Measurements from ENCODE around the gene CACNA2D2.

Gene CACNA2D2

GRCh38 chr3:50435371-50436113 lies 67.9 kb downstream of the CACNA2D2 start:
- TF ChIP-seq ZFX (IDR thresholded peaks at IDR 0.05) (no peak), CTCF (conservative IDR thresholded peaks at IDR 0.05) (no peak)
- no peak overlapping the region for H3K27ac ChIP-seq

GRCh38 chr3:50433954-50434353 lies 69.5 kb downstream of the CACNA2D2 start:
- TF ChIP-seq CTCF (conservative IDR thresholded peaks at IDR 0.05) (no peak), ZFX (IDR thresholded peaks at IDR 0.05) (no peak)
- no peak overlapping the region for H3K27ac ChIP-seq

GRCh38 chr3:50430950-50431435 lies 72.4 kb downstream of the CACNA2D2 start:
- no peak overlapping the region for H3K27ac ChIP-seq
- TF ChIP-seq ZFX (IDR thresholded peaks at IDR 0.05) (no peak), CTCF (conservative IDR thresholded peaks at IDR 0.05) (no peak)

GRCh38 chr3:50430191-50430590 lies 73.2 kb downstream of the CACNA2D2 start:
- no peak for TF ChIP-seq ZFX (IDR thresholded peaks at IDR 0.05)
- TF ChIP-seq CTCF (conservative IDR thresholded peaks at IDR 0.05): no peak
- no peak overlapping the region for H3K27ac ChIP-seq

GRCh38 chr3:50428007-50428633 lies 75.3 kb downstream of the CACNA2D2 start:
- no peak for TF ChIP-seq ZFX (IDR thresholded peaks at IDR 0.05)
- no peak for TF ChIP-seq CTCF (conservative IDR thresholded peaks at IDR 0.05)
- H3K27ac ChIP-seq: no peak overlapping the region

GRCh38 chr3:50427217-50427616 lies 76.2 kb downstream of the CACNA2D2 start:
- TF ChIP-seq CTCF (conservative IDR thresholded peaks at IDR 0.05) (no peak), ZFX (IDR thresholded peaks at IDR 0.05) (no peak)
- no peak overlapping the region for H3K27ac ChIP-seq

GRCh38 chr3:50425911-50426310 lies 77.5 kb downstream of the CACNA2D2 start:
- H3K27ac ChIP-seq: no peak overlapping the region
- TF ChIP-seq CTCF (conservative IDR thresholded peaks at IDR 0.05) (no peak), ZFX (IDR thresholded peaks at IDR 0.05) (no peak)
